HL-60 (cell line): ENCODE results near the gene CCR5AS.

ENCODE experiments used
- POLR2AphosphoS5 ChIP-seq: IDR thresholded peaks from 2 replicates; pipeline ENCODE4 v1.6.1; 2012; ENCODE audit warnings: low read depth
- TF ChIP-seq, protein P1 (sequence below): IDR thresholded peaks from one replicate; pipeline ENCODE4 v1.5.1; 2011; ENCODE audit warnings: low read length, control low read depth, inconsistent platforms; ENCODE audit not compliant: insufficient read depth
- TF ChIP-seq, protein P2 (sequence below): IDR thresholded peaks from 2 replicates; pipeline ENCODE4 v1.6.1; 2012; ENCODE audit warnings: low read depth; ENCODE audit not compliant: insufficient replicate concordance

DNA sequence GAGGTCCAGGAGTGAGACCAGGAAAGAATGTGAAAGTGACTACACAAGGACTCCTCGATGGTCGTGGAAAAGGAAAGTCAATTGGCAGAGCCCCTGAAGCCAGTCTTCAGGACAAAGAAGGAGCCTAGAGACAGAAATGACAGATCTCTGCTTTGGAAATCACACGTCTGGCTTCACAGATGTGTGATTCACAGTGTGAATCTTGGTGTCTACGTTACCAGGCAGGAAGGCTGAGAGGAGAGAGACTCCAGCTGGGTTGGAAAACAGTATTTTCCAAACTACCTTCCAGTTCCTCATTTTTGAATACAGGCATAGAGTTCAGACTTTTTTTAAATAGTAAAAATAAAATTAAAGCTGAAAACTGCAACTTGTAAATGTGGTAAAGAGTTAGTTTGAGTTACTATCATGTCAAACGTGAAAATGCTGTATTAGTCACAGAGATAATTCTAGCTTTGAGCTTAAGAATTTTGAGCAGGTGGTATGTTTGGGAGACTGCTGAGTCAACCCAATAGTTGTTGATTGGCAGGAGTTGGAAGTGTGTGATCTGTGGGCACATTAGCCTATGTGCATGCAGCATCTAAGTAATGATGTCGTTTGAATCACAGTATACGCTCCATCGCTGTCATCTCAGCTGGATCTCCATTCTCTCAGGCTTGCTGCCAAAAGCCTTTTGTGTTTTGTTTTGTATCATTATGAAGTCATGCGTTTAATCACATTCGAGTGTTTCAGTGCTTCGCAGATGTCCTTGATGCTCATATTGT is 47.0 kb downstream of the CCR5AS start:
- TF ChIP-seq POLR2AphosphoS5: no peak
- TF ChIP-seq, protein P1, sequence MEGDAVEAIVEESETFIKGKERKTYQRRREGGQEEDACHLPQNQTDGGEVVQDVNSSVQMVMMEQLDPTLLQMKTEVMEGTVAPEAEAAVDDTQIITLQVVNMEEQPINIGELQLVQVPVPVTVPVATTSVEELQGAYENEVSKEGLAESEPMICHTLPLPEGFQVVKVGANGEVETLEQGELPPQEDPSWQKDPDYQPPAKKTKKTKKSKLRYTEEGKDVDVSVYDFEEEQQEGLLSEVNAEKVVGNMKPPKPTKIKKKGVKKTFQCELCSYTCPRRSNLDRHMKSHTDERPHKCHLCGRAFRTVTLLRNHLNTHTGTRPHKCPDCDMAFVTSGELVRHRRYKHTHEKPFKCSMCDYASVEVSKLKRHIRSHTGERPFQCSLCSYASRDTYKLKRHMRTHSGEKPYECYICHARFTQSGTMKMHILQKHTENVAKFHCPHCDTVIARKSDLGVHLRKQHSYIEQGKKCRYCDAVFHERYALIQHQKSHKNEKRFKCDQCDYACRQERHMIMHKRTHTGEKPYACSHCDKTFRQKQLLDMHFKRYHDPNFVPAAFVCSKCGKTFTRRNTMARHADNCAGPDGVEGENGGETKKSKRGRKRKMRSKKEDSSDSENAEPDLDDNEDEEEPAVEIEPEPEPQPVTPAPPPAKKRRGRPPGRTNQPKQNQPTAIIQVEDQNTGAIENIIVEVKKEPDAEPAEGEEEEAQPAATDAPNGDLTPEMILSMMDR: no peak
- TF ChIP-seq, protein P2, sequence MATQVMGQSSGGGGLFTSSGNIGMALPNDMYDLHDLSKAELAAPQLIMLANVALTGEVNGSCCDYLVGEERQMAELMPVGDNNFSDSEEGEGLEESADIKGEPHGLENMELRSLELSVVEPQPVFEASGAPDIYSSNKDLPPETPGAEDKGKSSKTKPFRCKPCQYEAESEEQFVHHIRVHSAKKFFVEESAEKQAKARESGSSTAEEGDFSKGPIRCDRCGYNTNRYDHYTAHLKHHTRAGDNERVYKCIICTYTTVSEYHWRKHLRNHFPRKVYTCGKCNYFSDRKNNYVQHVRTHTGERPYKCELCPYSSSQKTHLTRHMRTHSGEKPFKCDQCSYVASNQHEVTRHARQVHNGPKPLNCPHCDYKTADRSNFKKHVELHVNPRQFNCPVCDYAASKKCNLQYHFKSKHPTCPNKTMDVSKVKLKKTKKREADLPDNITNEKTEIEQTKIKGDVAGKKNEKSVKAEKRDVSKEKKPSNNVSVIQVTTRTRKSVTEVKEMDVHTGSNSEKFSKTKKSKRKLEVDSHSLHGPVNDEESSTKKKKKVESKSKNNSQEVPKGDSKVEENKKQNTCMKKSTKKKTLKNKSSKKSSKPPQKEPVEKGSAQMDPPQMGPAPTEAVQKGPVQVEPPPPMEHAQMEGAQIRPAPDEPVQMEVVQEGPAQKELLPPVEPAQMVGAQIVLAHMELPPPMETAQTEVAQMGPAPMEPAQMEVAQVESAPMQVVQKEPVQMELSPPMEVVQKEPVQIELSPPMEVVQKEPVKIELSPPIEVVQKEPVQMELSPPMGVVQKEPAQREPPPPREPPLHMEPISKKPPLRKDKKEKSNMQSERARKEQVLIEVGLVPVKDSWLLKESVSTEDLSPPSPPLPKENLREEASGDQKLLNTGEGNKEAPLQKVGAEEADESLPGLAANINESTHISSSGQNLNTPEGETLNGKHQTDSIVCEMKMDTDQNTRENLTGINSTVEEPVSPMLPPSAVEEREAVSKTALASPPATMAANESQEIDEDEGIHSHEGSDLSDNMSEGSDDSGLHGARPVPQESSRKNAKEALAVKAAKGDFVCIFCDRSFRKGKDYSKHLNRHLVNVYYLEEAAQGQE: no peak
